Sigmoid colon (tissue), 7 donors: ENCODE data around the gene ITGB1BP2. TPM values are rescaled to one million over a fixed set of nuclear protein-coding genes. Genes with fewer than 3 reads are reported as not detected.
"Not testable (repeated sequence)": the region's sequence is repeated elsewhere in the genome, so short reads cannot be mapped to it uniquely, and the experiment has no call there.

Source experiments
- DNase-seq: peaks from one replicate; pipeline ENCODE4 v3.0.0-alpha.2; 2019
- H3K27ac ChIP-seq, 4 donors: fragments of 200-600 bp; sonication (generic); one replicate each; pipeline ENCODE4 v1.5.1; 2016 to 2019; ENCODE audit warnings: mild to moderate bottlenecking in 1 of 4
- H3K27me3 ChIP-seq, 3 donors: fragments of 200-600 bp; sonication (generic); one replicate each; pipeline ENCODE4 v1.5.1; 2019; ENCODE audit warnings: mild to moderate bottlenecking in 1 of 3
- H3K36me3 ChIP-seq, 4 donors: fragments of 200-600 bp; sonication (generic); one replicate each; pipeline ENCODE4 v1.5.1; 2016 to 2019
- H3K4me1 ChIP-seq, 4 donors: fragments of 200-600 bp; sonication (generic); one replicate each; pipeline ENCODE4 v1.5.1; 2017 to 2019
- H3K4me3 ChIP-seq, 4 donors: fragments of 200-600 bp; sonication (generic); one replicate each; pipeline ENCODE4 v1.5.1; 2017 to 2019; ENCODE audit warnings: mild to moderate bottlenecking in 2 of 4, moderate library complexity in 1 of 4
- H3K9me3 ChIP-seq, 4 donors: fragments of 200-600 bp in 3 of 4; sonication (generic) in 3 of 4; one replicate each; pipeline versions ENCODE4 v1.5.1 to v1.6.1; 2013 to 2019
- CTCF ChIP-seq, 4 experiments: fragments of 450-650 bp in 3 of 4; fragments of 200-600 bp in 1 of 4; IDR thresholded peaks; one replicate each; pipeline ENCODE4 v1.5.1; 2016 to 2019; ENCODE audit warnings: antibody characterized with exemption in 4 of 4, mild to moderate bottlenecking in 3 of 4, moderate library complexity in 2 of 4
- EP300 ChIP-seq, 4 donors: sonication (generic); formaldehyde crosslinking; IDR thresholded peaks; one replicate each; pipeline ENCODE4 v1.6.1; 2017; ENCODE audit warnings: antibody characterized with exemption in 4 of 4
- POLR2A ChIP-seq, 2 donors: fragments of 450-650 bp; IDR thresholded peaks; one replicate each; pipeline ENCODE4 v1.6.1; 2016; ENCODE audit warnings: antibody characterized with exemption in 2 of 2, mild to moderate bottlenecking in 2 of 2, moderate library complexity in 2 of 2
- POLR2AphosphoS5 ChIP-seq, 4 donors: sonication (generic); formaldehyde crosslinking; IDR thresholded peaks; one replicate each; pipeline ENCODE4 v1.6.1; 2017; ENCODE audit warnings: antibody characterized with exemption in 4 of 4
- WGBS, 2 donors: extraction: QIAGEN DNeasy Blood & Tissue Kit; methylation state at CpG; one replicate each; pipeline ENCODE4 v1.1.7; 2013; 5-methylcytosine and 5-hydroxymethylcytosine counted together
- intact Hi-C: fragments of 100-400 bp; cut with DNase I; formaldehyde crosslinking; loops from one replicate; pipeline ENCODE4 v1.15.1; 2023
- polyA plus RNA-seq, 3 donors: library from polyadenylated mRNA; stranded (reverse); fragments of 200-250 nt; gene quantifications; one replicate each; pipeline ENCODE4 v1.2.3, GENCODE V29; 2013
- total RNA-seq, 4 donors: library from RNA; depleted of rRNA; stranded (reverse); fragments of >200 nt; gene quantifications; one replicate each; pipeline ENCODE4 v1.1.0, GENCODE V29; 2016
- donor health status: healthy with polysubstance abuse.
- donor health status: Bipolar disorder and iron deficiency.
- donor health status: healthy.

ITGB1BP2 gene
- total and polyA plus RNA-seq, 7 donors: 1.2 to 14.1 (median 8.1) TPM; not detected in 1

GRCh38 chrX:71321731-71322130 is 20.2 kb downstream of the ITGB1BP2 start:
- Histone ChIP-seq H3K27me3 (no peaks in the 10 kb centered on the region), H3K27ac (peak overlapping the region in 3 of 4 donors; percentile 31 to 52 (median 50)), H3K9me3 (no peaks in the 10 kb centered on the region), H3K4me3 (no peak overlapping the region), H3K36me3 (no peaks in the 10 kb centered on the region), H3K4me1 (peaks cover 0 to 5% (median 3%) of the 10 kb centered on the region in 4 donors)
- intact Hi-C loops: no loop called here
- 82 to 86% methylated on average over 1 of the region's 1 CpG for WGBS, 2 donors
- TF ChIP-seq CTCF (IDR thresholded peaks at IDR 0.05) (no peak), POLR2AphosphoS5 (IDR thresholded peaks at IDR 0.05) (peak in 2 of 4 donors; percentile 29 to 32)
- no peak for DNase-seq

- H3K27me3 ChIP-seq, H3K27ac ChIP-seq, DNase-seq, intact Hi-C loops, H3K36me3 ChIP-seq, H3K4me1 ChIP-seq, H3K4me3 ChIP-seq, H3K9me3 ChIP-seq: not testable (repeated sequence)
- 97 to 99% methylated on average over 11 of the region's 11 CpGs for WGBS, 2 donors
These were observed 22.9 kb downstream of the ITGB1BP2 start for GRCh38 chrX:71324452-71324851.

GRCh38 chrX:71326394-71326793 is 24.8 kb downstream of the ITGB1BP2 start:
- Histone ChIP-seq H3K4me3 (no peak overlapping the region), H3K27ac (no peak overlapping the region), H3K27me3 (no peaks in the 10 kb centered on the region), H3K9me3 (no peaks in the 10 kb centered on the region), H3K36me3 (no peaks in the 10 kb centered on the region), H3K4me1 (peaks cover 0 to 5% (median 2%) of the 10 kb centered on the region in 4 donors)
- WGBS, 2 donors: 98 to 99% methylated on average over 3 of the region's 3 CpGs
- no peak for DNase-seq
- TF ChIP-seq EP300 (IDR thresholded peaks at IDR 0.05): no peak
- no peak for TF ChIP-seq POLR2AphosphoS5 (IDR thresholded peaks at IDR 0.05)
- TF ChIP-seq POLR2A (IDR thresholded peaks at IDR 0.05): no peak
- no peak for TF ChIP-seq CTCF (IDR thresholded peaks at IDR 0.05)
- intact Hi-C loops: no loop called here

GRCh38 chrX:71349151-71349665 is 47.7 kb downstream of the ITGB1BP2 start:
- H3K36me3 ChIP-seq, H3K9me3 ChIP-seq, H3K4me1 ChIP-seq, H3K27me3 ChIP-seq, H3K27ac ChIP-seq, intact Hi-C loops, DNase-seq, H3K4me3 ChIP-seq: not testable (repeated sequence)
- 79 to 83% methylated on average over 2 of the region's 5 CpGs for WGBS, 2 donors

GRCh38 chrX:71349867-71350266 is 48.3 kb downstream of the ITGB1BP2 start:
- H3K4me3 ChIP-seq, H3K9me3 ChIP-seq, H3K27ac ChIP-seq, H3K4me1 ChIP-seq, H3K27me3 ChIP-seq, H3K36me3 ChIP-seq, DNase-seq: not testable (repeated sequence)
- 7 to 52% methylated on average over 1 to 2 of the region's 6 CpGs for WGBS, 2 donors
- intact Hi-C loops: loop anchor here (5.0 kb wide), 1 partner anchor 163 kb away; no protein-coding TSS in a partner anchor

- WGBS, 2 donors: 88 to 89% methylated on average over 5 of the region's 5 CpGs
- DNase-seq, H3K9me3 ChIP-seq, H3K4me1 ChIP-seq, H3K27ac ChIP-seq, H3K36me3 ChIP-seq, H3K27me3 ChIP-seq, H3K4me3 ChIP-seq: not testable (repeated sequence)
- intact Hi-C loops: loop anchor here (5.0 kb wide), 1 partner anchor 165 kb away; no protein-coding TSS in a partner anchor
These were observed 50.9 kb downstream of the ITGB1BP2 start for GRCh38 chrX:71352439-71352838.

Other genes starting within 250 kb of the ITGB1BP2 start
- 10 to 100 TPM; 27.6 to 47.4 (median 38.6) TPM for gene SNX12, start 233.4 kb upstream of the ITGB1BP2 start, total RNA-seq
- gene SNX12, start 233.4 kb upstream of the ITGB1BP2 start, polyA plus RNA-seq: 10 to 100 TPM; 40.6 to 66.1 (median 52.7) TPM
- 10 to 100 TPM; 22.1 to 34.6 (median 26.2) TPM for gene FOXO4, start 205.9 kb upstream of the ITGB1BP2 start, total RNA-seq
- gene FOXO4, start 205.9 kb upstream of the ITGB1BP2 start, polyA plus RNA-seq: 10 to 100 TPM; 14.7 to 27.3 (median 19.2) TPM
- gene CXorf65, start 195.0 kb upstream of the ITGB1BP2 start, total RNA-seq: not detected
- 1 to 10 TPM in 1 of 3 donors, not detected in 2; 3.4 TPM for gene CXorf65, start 195.0 kb upstream of the ITGB1BP2 start, polyA plus RNA-seq
- 1 to 10 TPM in 3 of 4 donors, not detected in 1; 1.7 to 8.1 (median 3.2) TPM for gene IL2RG, start 190.2 kb upstream of the ITGB1BP2 start, total RNA-seq
- 10 to 100 TPM; 14.4 to 90.1 (median 39.1) TPM for gene IL2RG, start 190.2 kb upstream of the ITGB1BP2 start, polyA plus RNA-seq
- gene MED12, start 183.2 kb upstream of the ITGB1BP2 start, total RNA-seq: 10 to 100 TPM; 15.6 to 27.6 (median 24.4) TPM
- 10 to 100 TPM in 2 of 3 donors, 1 to 10 TPM in 1; 4.9 to 17.4 (median 16.1) TPM for gene MED12, start 183.2 kb upstream of the ITGB1BP2 start, polyA plus RNA-seq
- gene NLGN3, start 156.9 kb upstream of the ITGB1BP2 start, total RNA-seq: 1 to 10 TPM in 3 of 4 donors, under 1 TPM in 1; 0.99 to 3.6 (median 2.6) TPM
- gene NLGN3, start 156.9 kb upstream of the ITGB1BP2 start, polyA plus RNA-seq: under 1 TPM in 2 of 3 donors, not detected in 1; under 0.01 to 0.95 TPM
- gene GJB1, start 78.5 kb upstream of the ITGB1BP2 start, total RNA-seq: not detected
- 10 to 100 TPM; 12.6 to 65.6 (median 16.2) TPM for gene GJB1, start 78.5 kb upstream of the ITGB1BP2 start, polyA plus RNA-seq
- 10 to 100 TPM; 12.4 to 23.5 (median 14.6) TPM for gene ZMYM3, start 47.6 kb upstream of the ITGB1BP2 start, total RNA-seq
- gene ZMYM3, start 47.6 kb upstream of the ITGB1BP2 start, polyA plus RNA-seq: 1 to 10 TPM; 2.4 to 9.6 (median 2.8) TPM
- gene NONO, start 18.1 kb upstream of the ITGB1BP2 start, total RNA-seq: 100 to 1,000 TPM; 170 to 214 (median 194) TPM
- 100 to 1,000 TPM in 1 of 3 donors, 10 to 100 TPM in 2; 79.8 to 169 (median 87.1) TPM for gene NONO, start 18.1 kb upstream of the ITGB1BP2 start, polyA plus RNA-seq
- gene TAF1, start 64.6 kb downstream of the ITGB1BP2 start, total RNA-seq: 10 to 100 TPM; 40.7 to 47.4 (median 43.6) TPM
- gene TAF1, start 64.6 kb downstream of the ITGB1BP2 start, polyA plus RNA-seq: 10 to 100 TPM in 1 of 3 donors, 1 to 10 TPM in 2; 4.9 to 22.3 (median 8.4) TPM
- 100 to 1,000 TPM; 104 to 201 (median 122) TPM for gene OGT, start 231.4 kb downstream of the ITGB1BP2 start, total RNA-seq
- gene OGT, start 231.4 kb downstream of the ITGB1BP2 start, polyA plus RNA-seq: 10 to 100 TPM in 1 of 3 donors, 1 to 10 TPM in 2; 7.8 to 52.5 (median 8.6) TPM